ENCODE measurements around the gene ZNF511. TPM values are rescaled to one million over a fixed set of nuclear protein-coding genes. Genes with fewer than 3 reads are reported as not detected.

The ZNF511 gene
- total and polyA plus RNA-seq, 2 of the 4 experiments (the other 2 are of a cell fraction): 13.6 to 32.6 TPM

- H3K9me1 ChIP-seq (ENCODE audit: insufficient read depth, low read length): peaks cover 3% of the 10 kb centered on the region; the same call in 1 of the 2 replicates
- no peaks in the 10 kb centered on the region for H3K4me1 ChIP-seq (ENCODE audit: control insufficient read depth, insufficient read depth, low read length)
- no peaks in the 10 kb centered on the region for H3K79me1 ChIP-seq (ENCODE audit: low read depth in 1 of 2, low read length in 2 of 2)
- no peaks in the 10 kb centered on the region for H3K9me3 ChIP-seq (ENCODE audit: control insufficient read depth, insufficient read depth, low read length)
- H4K5ac ChIP-seq (ENCODE audit: low read depth, low read length): no peak overlapping the region
- ATAC-seq (ENCODE audit: low read depth): no peak
- H3K23ac ChIP-seq (ENCODE audit: low read depth, low read length): no peak overlapping the region
- no peaks in the 10 kb centered on the region; the same call in 1 of the 2 replicates for H3K27me3 ChIP-seq (ENCODE audit: control insufficient read depth, insufficient read depth, low read length)
- BruUV-seq (replicated peaks): no TSS peak
- no peak overlapping the region for H3K56ac ChIP-seq (ENCODE audit: extremely low read depth, insufficient read depth, low read length)
- no peak overlapping the region for H3K14ac ChIP-seq (replicated peaks; ENCODE audit: low read depth, low read length)
- ChIA-PET CTCF (no interaction called here), POLR2A (ENCODE audit: unreplicated experiment) (no interaction called here)
- no peak overlapping the region for H2AFZ ChIP-seq (replicated peaks; ENCODE audit: low read length, poor library complexity)
- H3K4ac ChIP-seq (ENCODE audit: low read depth, low read length): no peak overlapping the region
- H2BK20ac ChIP-seq (ENCODE audit: low read depth, low read length): no peak overlapping the region
- H4K91ac ChIP-seq (ENCODE audit: insufficient read depth, low read depth, low read length): no peak overlapping the region
- no peak for DNase-seq
- no peak overlapping the region for H3K4me3 ChIP-seq (ENCODE audit: insufficient read depth, low read depth, low read length)
- H3K27ac ChIP-seq (ENCODE audit: insufficient read depth, low read length): no peak overlapping the region
- intact Hi-C loops (cut with micrococcal nuclease): no loop called here
- no peak overlapping the region for H2BK120ac ChIP-seq (ENCODE audit: low read depth, low read length)
- H2AK5ac ChIP-seq (ENCODE audit: low read depth, low read length): no peak overlapping the region
- H3K18ac ChIP-seq (ENCODE audit: low read depth, low read length): no peak overlapping the region
- no peak overlapping the region for H2BK15ac ChIP-seq (ENCODE audit: low read depth, low read length)
- H3K9ac ChIP-seq (ENCODE audit: low read depth, low read length): no peak overlapping the region
- in situ Hi-C loops (cut with MboI; ENCODE audit: low sequenced_read_pairs): no loop called here
- dilution Hi-C loops (cut with HindIII; ENCODE audit: low sequenced_read_pairs, unreplicated experiment): no loop called here
- H3K4me2 ChIP-seq (ENCODE audit: low read depth, low read length): no peak overlapping the region
- peaks cover 8% of the 10 kb centered on the region; the same call in 1 of the 2 replicates for H3K36me3 ChIP-seq (ENCODE audit: control insufficient read depth, insufficient read depth, low read length)
- no peak overlapping the region for H2BK5ac ChIP-seq (ENCODE audit: low read depth, low read length, poor library complexity, severe bottlenecking)
- H2AK9ac ChIP-seq (replicated peaks; ENCODE audit: low read depth, low read length, poor library complexity): no peak overlapping the region
- no peak overlapping the region for H4K8ac ChIP-seq (ENCODE audit: low read depth in 2 of 2, low read length in 2 of 2)
- H4K20me1 ChIP-seq (ENCODE audit: insufficient read depth, low read length): no peaks in the 10 kb centered on the region
- TF ChIP-seq CEBPB (IDR thresholded peaks at IDR 0.05; ENCODE audit: low read depth, low read length): no peak
- TF ChIP-seq, protein P1, sequence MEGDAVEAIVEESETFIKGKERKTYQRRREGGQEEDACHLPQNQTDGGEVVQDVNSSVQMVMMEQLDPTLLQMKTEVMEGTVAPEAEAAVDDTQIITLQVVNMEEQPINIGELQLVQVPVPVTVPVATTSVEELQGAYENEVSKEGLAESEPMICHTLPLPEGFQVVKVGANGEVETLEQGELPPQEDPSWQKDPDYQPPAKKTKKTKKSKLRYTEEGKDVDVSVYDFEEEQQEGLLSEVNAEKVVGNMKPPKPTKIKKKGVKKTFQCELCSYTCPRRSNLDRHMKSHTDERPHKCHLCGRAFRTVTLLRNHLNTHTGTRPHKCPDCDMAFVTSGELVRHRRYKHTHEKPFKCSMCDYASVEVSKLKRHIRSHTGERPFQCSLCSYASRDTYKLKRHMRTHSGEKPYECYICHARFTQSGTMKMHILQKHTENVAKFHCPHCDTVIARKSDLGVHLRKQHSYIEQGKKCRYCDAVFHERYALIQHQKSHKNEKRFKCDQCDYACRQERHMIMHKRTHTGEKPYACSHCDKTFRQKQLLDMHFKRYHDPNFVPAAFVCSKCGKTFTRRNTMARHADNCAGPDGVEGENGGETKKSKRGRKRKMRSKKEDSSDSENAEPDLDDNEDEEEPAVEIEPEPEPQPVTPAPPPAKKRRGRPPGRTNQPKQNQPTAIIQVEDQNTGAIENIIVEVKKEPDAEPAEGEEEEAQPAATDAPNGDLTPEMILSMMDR (conservative IDR thresholded peaks at IDR 0.05; ENCODE audit: low read depth, low read length): no peak
- TF ChIP-seq, protein P2, sequence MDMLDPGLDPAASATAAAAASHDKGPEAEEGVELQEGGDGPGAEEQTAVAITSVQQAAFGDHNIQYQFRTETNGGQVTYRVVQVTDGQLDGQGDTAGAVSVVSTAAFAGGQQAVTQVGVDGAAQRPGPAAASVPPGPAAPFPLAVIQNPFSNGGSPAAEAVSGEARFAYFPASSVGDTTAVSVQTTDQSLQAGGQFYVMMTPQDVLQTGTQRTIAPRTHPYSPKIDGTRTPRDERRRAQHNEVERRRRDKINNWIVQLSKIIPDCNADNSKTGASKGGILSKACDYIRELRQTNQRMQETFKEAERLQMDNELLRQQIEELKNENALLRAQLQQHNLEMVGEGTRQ (IDR thresholded peaks at IDR 0.05; ENCODE audit: low read depth, low read length): no peak
- WGBS, 2 experiments (ENCODE audit: extremely low coverage in 2 of 2, insufficient read length in 1 of 2): 79% methylated on average over 2 of the region's 9 CpGs; no CpG with 5 or more reads in 1 of the 2 experiments
These were observed 7.6 kb downstream of the ZNF511 start for GRCh38 chr10:133316266-133316665.
